Type B pancreatic cell (in vitro differentiated cells): Measurements from ENCODE around the gene FOXK1. TPM values are rescaled to one million over a fixed set of nuclear protein-coding genes. Genes with fewer than 3 reads are reported as not detected.

Experiments used
- DNase-seq: peaks from one replicate; pipeline ENCODE4 v3.0.0; 2021; ENCODE audit warnings: mixed read lengths; ENCODE audit not compliant: unreplicated experiment; ENCODE audit errors: extremely low spot score
- H3K27ac Mint-ChIP-seq: 2 replicates; pipeline ENCODE4 v1.8.0; 2021; ENCODE audit warnings: mild to moderate bottlenecking, mixed read lengths
- H3K27me3 Mint-ChIP-seq: 2 replicates; pipeline ENCODE4 v1.8.0; 2021; ENCODE audit warnings: mixed read lengths
- H3K36me3 Mint-ChIP-seq: 2 replicates; pipeline ENCODE4 v1.8.0; 2021; ENCODE audit warnings: mixed read lengths
- H3K4me1 Mint-ChIP-seq: one replicate; pipeline ENCODE4 v1.8.0; 2021; ENCODE audit warnings: mixed read lengths; ENCODE audit not compliant: unreplicated experiment
- H3K4me3 Mint-ChIP-seq: 2 replicates; pipeline ENCODE4 v1.8.0; 2021; ENCODE audit warnings: mild to moderate bottlenecking, mixed read lengths
- H3K9me3 Mint-ChIP-seq: 2 replicates; pipeline ENCODE4 v1.8.0; 2021; ENCODE audit warnings: mixed read lengths
- CTCF ChIP-seq: fragments of 200-600 bp; sonication (generic); conservative IDR thresholded peaks from 2 replicates; pipeline ENCODE4 v1.5.0; 2021; ENCODE audit warnings: antibody characterized with exemption, mild to moderate bottlenecking
- total RNA-seq: library from RNA; stranded (reverse); gene quantifications from 2 replicates; pipeline ENCODE4 v1.2.1, GENCODE V29; 2021; ENCODE audit warnings: low replicate concordance

FOXK1 gene
- total RNA-seq, 1 donor from 2014 or later = 55.1 TPM

- H3K27me3 Mint-ChIP-seq = no peaks in the 10 kb centered on the region
- peaks cover 7% of the 10 kb centered on the region for H3K36me3 Mint-ChIP-seq
- peaks cover 4% of the 10 kb centered on the region for H3K4me1 Mint-ChIP-seq
- no peak for DNase-seq
- no peak overlapping the region for H3K4me3 Mint-ChIP-seq
- no peak overlapping the region for H3K27ac Mint-ChIP-seq
- TF ChIP-seq CTCF = no peak
- no peaks in the 10 kb centered on the region for H3K9me3 Mint-ChIP-seq
Observed at GRCh38 chr7:4798706-4799235, 116.7 kb downstream of the FOXK1 start.

GRCh38 chr7:4799508-4800268, 117.6 kb downstream of the FOXK1 start:
- Mint-ChIP-seq H3K36me3 (peaks cover under 1% of the 10 kb centered on the region), H3K27me3 (peaks cover 4% of the 10 kb centered on the region), H3K4me1 (no peaks in the 10 kb centered on the region), H3K27ac (no peak overlapping the region), H3K9me3 (no peaks in the 10 kb centered on the region), H3K4me3 (no peak overlapping the region)
- TF ChIP-seq CTCF = no peak
- no peak for DNase-seq

GRCh38 chr7:4800487-4800886, 118.4 kb downstream of the FOXK1 start:
- H3K27me3 Mint-ChIP-seq = peaks cover 4% of the 10 kb centered on the region
- H3K9me3 Mint-ChIP-seq = no peaks in the 10 kb centered on the region

GRCh38 chr7:4800926-4801838, 119.1 kb downstream of the FOXK1 start:
- DNase-seq = no peak
- Mint-ChIP-seq H3K4me1 (no peaks in the 10 kb centered on the region), H3K9me3 (no peaks in the 10 kb centered on the region)

More at GRCh38 chr7:4800487-4800886, 118.4 kb downstream of the FOXK1 start:
- no peaks in the 10 kb centered on the region for H3K36me3 Mint-ChIP-seq
- H3K4me1 Mint-ChIP-seq = no peaks in the 10 kb centered on the region
- H3K4me3 Mint-ChIP-seq = no peak overlapping the region
- no peak for DNase-seq
- TF ChIP-seq CTCF = no peak
- H3K27ac Mint-ChIP-seq = no peak overlapping the region

More at GRCh38 chr7:4800926-4801838, 119.1 kb downstream of the FOXK1 start:
- Mint-ChIP-seq H3K36me3 (no peaks in the 10 kb centered on the region), H3K4me3 (no peak overlapping the region), H3K27me3 (peaks cover 4% of the 10 kb centered on the region), H3K27ac (no peak overlapping the region)
- TF ChIP-seq CTCF = no peak
